Smooth muscle cell of the brain vasculature (primary cell): ENCODE results near the gene CALN1.

ENCODE experiments used
- DNase-seq: peaks from one replicate; pipeline ENCODE4 v3.0.0-alpha.2; 2012; ENCODE audit warnings: low read depth, low spot score

CALN1 gene

DNA sequence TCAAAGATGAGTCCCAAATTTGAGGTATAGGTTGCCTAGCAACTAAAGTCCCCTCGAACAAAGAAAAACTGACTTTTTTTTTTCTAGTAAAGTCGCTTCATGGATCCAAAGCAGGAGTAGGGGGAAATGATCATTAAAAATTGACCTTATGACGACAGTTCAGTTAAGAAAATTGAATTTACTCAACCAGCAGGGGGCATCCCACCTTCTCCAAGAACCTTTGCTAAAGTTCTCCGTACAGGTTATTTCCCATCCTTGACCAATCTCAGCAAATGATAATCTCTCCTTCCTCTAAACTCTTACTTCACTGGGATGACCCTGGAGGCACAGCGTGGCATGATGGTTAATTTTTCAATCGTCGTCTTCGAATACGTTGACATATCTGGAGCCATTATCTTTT, 228.3 kb downstream of the CALN1 start:
- no peak for DNase-seq

DNA sequence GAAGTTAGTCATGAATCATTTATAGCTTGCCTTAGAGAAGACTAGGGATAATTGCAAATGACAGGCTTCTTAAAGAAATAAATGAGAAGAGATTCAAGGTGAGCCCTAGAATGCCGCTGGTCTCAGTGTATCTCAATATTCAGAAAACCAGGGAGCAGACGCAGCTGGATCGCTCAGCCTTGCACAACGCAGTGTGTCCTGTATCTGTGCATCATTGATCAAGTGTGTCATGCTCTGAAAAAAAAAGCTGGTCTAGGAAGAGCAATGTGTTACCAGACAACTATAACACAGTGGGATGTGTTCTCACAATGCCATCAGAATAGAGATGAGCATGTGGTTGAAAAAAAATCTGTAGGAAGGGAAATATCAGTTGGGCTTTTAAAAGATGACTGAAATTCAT, 230.1 kb downstream of the CALN1 start:
- DNase-seq, result no peak

GRCh38 chr7:72176875-72177274, 235.3 kb downstream of the CALN1 start:
- DNase-seq, result no peak

- DNase-seq, result no peak
Observed at GRCh38 chr7:72170475-72170874, 241.7 kb downstream of the CALN1 start.

DNA sequence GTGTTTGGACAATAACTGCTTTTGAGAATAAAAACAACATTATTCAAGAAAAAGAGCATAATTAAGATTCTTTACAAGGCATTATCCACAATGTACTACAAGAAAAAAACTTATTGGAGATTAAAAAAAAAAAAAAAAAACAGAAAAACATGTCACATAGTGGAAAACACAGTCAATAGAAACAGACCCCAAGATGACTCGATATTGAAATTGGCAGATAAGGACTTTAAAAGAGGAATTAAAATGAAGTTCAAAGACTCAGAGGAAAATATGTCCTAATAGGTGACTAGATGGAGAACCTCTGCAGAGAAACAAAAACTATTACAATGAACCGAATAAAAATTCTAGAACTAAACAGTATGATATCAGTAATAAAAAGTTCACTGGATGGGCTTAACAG, 248.9 kb downstream of the CALN1 start:
- DNase-seq, result no peak

DNA sequence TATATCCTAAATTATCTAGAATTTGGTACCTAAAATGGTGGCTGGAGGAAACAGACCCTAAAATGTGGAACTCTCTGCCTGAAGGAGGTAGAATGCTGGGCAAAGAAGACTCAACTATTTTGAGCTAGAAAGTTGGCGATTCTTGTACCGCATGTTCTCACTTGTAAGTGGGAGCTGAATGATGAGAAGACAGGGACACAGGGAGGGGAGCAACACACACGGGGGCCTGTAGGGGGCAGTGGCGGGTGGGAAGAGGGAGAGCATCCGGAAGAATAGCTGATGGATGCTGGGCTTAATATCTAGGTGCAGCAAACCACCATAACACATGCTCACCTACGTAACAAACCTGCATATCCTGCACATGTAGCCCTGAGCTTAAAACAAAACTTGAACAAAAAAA, 250.6 kb downstream of the CALN1 start:
- DNase-seq, result no peak

DNA sequence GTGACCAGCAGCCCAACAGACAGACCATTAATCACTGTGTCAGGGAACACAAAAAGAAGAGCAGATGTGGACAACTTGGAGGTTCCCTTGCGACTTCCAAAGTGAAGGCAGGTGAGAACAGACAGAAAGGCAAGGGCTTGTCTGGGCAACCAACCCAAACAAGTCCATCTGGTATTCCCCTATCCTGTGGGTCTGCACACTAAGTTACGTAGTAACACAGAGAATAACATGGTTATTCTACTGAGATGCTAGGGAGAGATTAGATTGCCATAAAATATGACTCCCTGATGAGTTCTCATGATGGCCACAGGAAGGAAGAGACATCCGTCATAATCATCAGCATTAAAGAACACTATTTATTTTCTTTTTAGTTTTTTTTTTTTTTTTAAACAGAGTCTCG, 252.2 kb downstream of the CALN1 start:
- no peak for DNase-seq

GRCh38 chr7:72156671-72157070, 255.5 kb downstream of the CALN1 start:
- DNase-seq, result no peak

GRCh38 chr7:72153132-72153512, 259.0 kb downstream of the CALN1 start:
- DNase-seq, result no peak

DNA sequence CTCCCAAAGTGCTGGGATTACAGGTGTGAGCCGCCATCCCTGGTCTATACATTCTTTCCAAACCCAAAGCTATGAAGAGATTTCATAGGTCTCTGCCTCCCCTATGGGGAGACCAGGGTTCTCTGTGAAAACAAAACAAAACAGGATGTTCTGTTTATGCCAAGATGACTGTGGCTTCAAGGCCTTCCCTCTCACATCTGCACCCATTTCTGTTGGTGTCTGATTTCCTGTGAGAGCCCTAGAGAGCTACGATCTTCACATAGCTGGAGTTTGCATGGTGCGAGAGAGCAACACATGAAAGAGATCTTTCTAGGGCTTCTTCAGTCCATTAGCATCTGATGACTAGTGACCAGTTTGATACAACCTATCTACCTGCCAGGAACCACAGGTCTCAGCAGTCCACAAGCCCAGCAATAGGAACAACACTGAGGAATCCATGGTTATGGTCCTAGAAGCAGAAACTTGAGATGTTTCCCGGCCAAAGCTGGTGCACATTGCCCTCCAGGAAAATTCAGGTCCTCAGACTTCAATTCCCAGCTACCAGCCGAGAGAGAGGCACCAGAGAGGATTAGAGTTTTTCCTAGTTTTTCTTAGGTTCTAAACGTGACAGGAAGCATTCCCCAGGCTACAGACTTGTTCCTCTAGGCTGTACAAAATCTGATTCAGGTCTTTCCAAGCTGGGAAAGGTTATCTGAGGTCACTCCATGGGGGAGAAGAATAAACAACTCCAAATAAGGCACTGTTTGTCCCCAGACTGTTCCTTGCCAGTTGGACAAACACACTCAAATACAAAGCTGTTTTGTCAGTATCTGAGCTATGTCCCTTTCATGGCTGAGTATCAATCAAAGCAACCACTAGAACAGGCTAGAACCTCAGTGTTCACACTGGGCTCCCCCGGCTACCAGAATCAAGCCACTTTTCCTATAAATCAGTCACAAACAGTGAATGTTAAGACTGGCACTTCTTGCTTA, 259.7 kb downstream of the CALN1 start:
- DNase-seq, result no peak

- DNase-seq, result no peak
Observed at GRCh38 chr7:72140566-72140965, 271.6 kb downstream of the CALN1 start.

DNA sequence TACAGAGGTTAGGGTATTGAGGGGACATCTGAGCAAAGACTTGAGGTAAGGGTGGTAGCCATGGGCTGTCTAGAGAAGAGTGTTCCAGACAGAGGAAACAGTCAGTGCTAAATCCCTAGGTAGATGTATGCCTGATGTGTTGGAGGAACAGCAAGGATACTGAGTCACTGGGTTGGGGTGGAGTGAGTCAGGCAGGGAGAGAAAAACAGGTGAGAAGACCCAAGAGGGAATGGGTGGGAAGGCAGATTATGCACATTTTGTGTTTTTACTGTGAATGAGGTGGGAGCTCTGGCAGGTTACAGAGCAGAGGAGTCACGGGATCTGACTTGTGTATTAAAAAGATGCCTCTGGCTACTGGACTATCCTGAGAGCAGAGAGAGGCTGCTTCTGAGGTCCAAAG, 285.0 kb downstream of the CALN1 start:
- DNase-seq, result no peak

DNA sequence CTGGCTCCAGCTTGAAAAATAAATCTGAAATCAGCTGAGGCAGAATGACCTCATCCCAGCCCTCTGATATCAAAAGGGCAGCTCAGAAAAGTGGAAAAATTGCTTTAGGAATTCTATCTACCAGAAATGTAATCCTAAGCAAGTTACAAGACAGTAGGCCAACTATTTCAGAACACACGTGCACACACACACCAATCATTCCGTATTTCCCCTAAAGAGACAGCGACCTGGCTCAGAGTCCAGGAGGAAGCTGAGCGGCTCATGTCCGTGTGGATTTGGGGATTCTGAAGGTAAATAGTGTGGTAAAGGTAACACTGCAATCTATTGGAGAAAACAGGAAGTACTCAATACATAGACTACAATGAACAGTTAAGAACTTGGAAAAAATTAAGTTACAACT, 288.2 kb downstream of the CALN1 start:
- DNase-seq, result no peak

DNA sequence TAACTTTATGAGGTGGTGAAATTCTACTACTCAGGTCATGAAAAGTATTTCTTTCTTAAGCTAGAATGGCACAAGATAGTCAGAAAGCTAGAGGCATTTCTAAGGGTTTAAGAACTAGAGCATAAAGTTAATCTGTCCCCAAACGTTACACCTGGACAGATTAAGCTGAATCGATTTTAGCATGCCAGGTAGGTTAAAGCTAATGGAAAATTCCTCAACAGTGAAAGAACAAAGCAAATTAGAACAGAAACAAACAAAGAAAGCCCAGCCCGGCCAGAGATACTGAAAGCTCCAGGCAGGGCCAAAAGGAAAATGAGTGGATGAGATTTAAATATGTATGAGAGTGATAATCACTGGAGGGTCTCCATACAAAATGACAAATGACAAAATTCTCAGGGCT, 293.8 kb downstream of the CALN1 start:
- DNase-seq, result no peak

- DNase-seq, result no peak
Observed at GRCh38 chr7:72114129-72114528, 298.0 kb downstream of the CALN1 start.

DNA sequence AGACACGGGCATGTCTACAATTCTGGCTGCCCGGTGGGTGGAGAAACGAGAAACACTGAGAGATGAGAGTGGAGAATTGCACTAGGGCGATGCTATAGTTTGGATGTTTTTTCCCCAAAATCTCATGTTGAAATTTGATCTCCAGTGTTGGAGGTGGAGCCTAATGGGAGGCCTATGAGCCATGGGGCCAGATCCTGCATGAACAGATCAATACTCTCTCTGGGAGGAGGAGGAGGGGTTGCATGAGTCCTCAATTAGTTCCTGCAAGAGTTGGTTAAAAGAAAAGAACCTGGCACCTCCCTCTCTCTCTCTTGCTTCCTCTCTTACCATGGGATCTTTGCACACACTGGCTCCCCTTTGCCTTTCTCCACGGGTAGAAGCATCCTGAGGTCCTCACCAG, 299.1 kb downstream of the CALN1 start:
- DNase-seq, result no peak

GRCh38 chr7:72112530-72112929, 299.6 kb downstream of the CALN1 start:
- DNase-seq, result no peak

GRCh38 chr7:72111086-72111485, 301.1 kb downstream of the CALN1 start:
- DNase-seq, result no peak

- no peak for DNase-seq
Observed at GRCh38 chr7:72109566-72109965, 302.6 kb downstream of the CALN1 start.

- no peak for DNase-seq
Observed at GRCh38 chr7:72106405-72106804, 305.7 kb downstream of the CALN1 start.

GRCh38 chr7:72101444-72101843, 310.7 kb downstream of the CALN1 start:
- DNase-seq, result no peak

GRCh38 chr7:72099784-72100183, 312.4 kb downstream of the CALN1 start:
- DNase-seq, result no peak

GRCh38 chr7:72098807-72099580, 313.1 kb downstream of the CALN1 start:
- no peak for DNase-seq
